ENCODE results near the gene CD69.

Gene CD69

GRCh38 chr12:9781360-9781759 lies 20.7 kb upstream of the CD69 start:
- DNase-seq (ENCODE audit: low spot score), result no peak

GRCh38 chr12:9779209-9779608 lies 18.5 kb upstream of the CD69 start:
- no peak for DNase-seq (ENCODE audit: low spot score)

- DNase-seq (ENCODE audit: low spot score), result no peak
These were observed 16.1 kb upstream of the CD69 start for GRCh38 chr12:9776781-9777180.

GRCh38 chr12:9773216-9773877 lies 12.6 kb upstream of the CD69 start:
- DNase-seq (ENCODE audit: low spot score), result no peak

GRCh38 chr12:9763025-9763424 lies 2.3 kb upstream of the CD69 start:
- DNase-seq (ENCODE audit: low spot score), result no peak

GRCh38 chr12:9762369-9762768 lies 1.7 kb upstream of the CD69 start:
- DNase-seq (ENCODE audit: low spot score), result no peak

GRCh38 chr12:9761419-9761781 lies 699 bp upstream of the CD69 start:
- peak; percentile 64 for DNase-seq (ENCODE audit: low spot score)

- peak; percentile 27 for DNase-seq (ENCODE audit: low spot score)
These were observed 581 bp downstream of the CD69 start for GRCh38 chr12:9760120-9760519.

- no peak for DNase-seq (ENCODE audit: low spot score)
These were observed 1.0 kb downstream of the CD69 start for GRCh38 chr12:9759694-9760093.

GRCh38 chr12:9758119-9758518 lies 2.6 kb downstream of the CD69 start:
- no peak for DNase-seq (ENCODE audit: low spot score)

- DNase-seq (ENCODE audit: low spot score), result no peak
These were observed 3.2 kb downstream of the CD69 start for GRCh38 chr12:9757433-9758025.

- DNase-seq (ENCODE audit: low spot score), result no peak
These were observed 4.0 kb downstream of the CD69 start for GRCh38 chr12:9756706-9757105.

GRCh38 chr12:9756170-9756569 lies 4.5 kb downstream of the CD69 start:
- no peak for DNase-seq (ENCODE audit: low spot score)

- DNase-seq (ENCODE audit: low spot score), result no peak
These were observed 5.1 kb downstream of the CD69 start for GRCh38 chr12:9755567-9755966.

- DNase-seq (ENCODE audit: low spot score), result no peak
These were observed 5.7 kb downstream of the CD69 start for GRCh38 chr12:9755035-9755434.

- DNase-seq (ENCODE audit: low spot score), result no peak
These were observed 6.4 kb downstream of the CD69 start for GRCh38 chr12:9754099-9754927.

- no peak for DNase-seq (ENCODE audit: low spot score)
These were observed 7.2 kb downstream of the CD69 start for GRCh38 chr12:9753498-9753897.

- no peak for DNase-seq (ENCODE audit: low spot score)
These were observed 7.6 kb downstream of the CD69 start for GRCh38 chr12:9753073-9753472.

- no peak for DNase-seq (ENCODE audit: low spot score)
These were observed 8.4 kb downstream of the CD69 start for GRCh38 chr12:9752145-9752933.

GRCh38 chr12:9751204-9752144 lies 9.2 kb downstream of the CD69 start:
- no peak for DNase-seq (ENCODE audit: low spot score)

Data from CD4-positive, alpha-beta T cell treated with Interleukin-6 at 100 ng/mL for 8 hours (primary cell).